ENCODE measurements around the gene TARDBP.
"Not testable (repeated sequence)": the region's sequence is repeated elsewhere in the genome, so short reads cannot be mapped to it uniquely, and the experiment has no call there.

Gene TARDBP

DNA sequence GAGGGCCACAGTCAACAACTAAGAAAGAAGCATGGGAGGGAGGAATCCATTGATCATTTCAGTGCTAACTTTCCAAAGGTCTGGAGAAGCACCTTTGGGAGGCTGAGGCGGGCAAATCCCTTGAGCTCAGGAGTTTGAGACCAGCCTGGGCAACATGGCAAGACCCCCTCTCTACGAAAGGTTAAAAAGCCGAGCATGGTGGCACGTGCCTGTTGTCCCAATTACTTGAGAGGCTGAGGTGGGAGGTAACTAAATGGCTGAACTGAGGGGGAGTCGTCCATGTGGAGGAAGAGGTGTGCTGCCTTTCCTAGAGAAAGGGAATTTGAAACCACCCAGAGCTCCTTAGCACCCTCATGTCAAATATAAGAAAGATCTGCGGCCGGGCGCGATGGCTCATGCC, 18.4 kb downstream of the TARDBP start:
- Histone ChIP-seq H4K20me1 (ENCODE audit: control insufficient read depth, insufficient read depth, low read depth, low read length) (no peaks in the 10 kb centered on the region; the same call in 1 of the 2 replicates), H3K4me3 (ENCODE audit: low read length) (no peak overlapping the region), H3K9me3 (ENCODE audit: control insufficient read depth, insufficient read depth, low read length) (no peaks in the 10 kb centered on the region), H3F3A (ENCODE audit: control insufficient read depth, insufficient read depth) (peaks cover 34% of the 10 kb centered on the region), H3K27ac (ENCODE audit: low read depth, low read length) (no peak overlapping the region), H3K79me2 (ENCODE audit: control insufficient read depth, low read length) (no peaks in the 10 kb centered on the region), H3K36me3 (ENCODE audit: control insufficient read depth, low read length) (peaks cover 26% of the 10 kb centered on the region), H3K27me3 (ENCODE audit: control insufficient read depth, low read length) (no peaks in the 10 kb centered on the region), H3K9me2 (replicated peaks; ENCODE audit: control insufficient read depth, low read length) (no peaks in the 10 kb centered on the region), H3K4me1 (ENCODE audit: control insufficient read depth, low read length) (no peaks in the 10 kb centered on the region), H3K4me2 (ENCODE audit: low read length) (no peak overlapping the region)
- no peak for TF ChIP-seq EZH2phosphoT487 (IDR thresholded peaks at IDR 0.05; ENCODE audit: borderline replicate concordance, low read length)
- TF ChIP-seq, protein P1, sequence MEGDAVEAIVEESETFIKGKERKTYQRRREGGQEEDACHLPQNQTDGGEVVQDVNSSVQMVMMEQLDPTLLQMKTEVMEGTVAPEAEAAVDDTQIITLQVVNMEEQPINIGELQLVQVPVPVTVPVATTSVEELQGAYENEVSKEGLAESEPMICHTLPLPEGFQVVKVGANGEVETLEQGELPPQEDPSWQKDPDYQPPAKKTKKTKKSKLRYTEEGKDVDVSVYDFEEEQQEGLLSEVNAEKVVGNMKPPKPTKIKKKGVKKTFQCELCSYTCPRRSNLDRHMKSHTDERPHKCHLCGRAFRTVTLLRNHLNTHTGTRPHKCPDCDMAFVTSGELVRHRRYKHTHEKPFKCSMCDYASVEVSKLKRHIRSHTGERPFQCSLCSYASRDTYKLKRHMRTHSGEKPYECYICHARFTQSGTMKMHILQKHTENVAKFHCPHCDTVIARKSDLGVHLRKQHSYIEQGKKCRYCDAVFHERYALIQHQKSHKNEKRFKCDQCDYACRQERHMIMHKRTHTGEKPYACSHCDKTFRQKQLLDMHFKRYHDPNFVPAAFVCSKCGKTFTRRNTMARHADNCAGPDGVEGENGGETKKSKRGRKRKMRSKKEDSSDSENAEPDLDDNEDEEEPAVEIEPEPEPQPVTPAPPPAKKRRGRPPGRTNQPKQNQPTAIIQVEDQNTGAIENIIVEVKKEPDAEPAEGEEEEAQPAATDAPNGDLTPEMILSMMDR (IDR thresholded peaks at IDR 0.05; ENCODE audit: low read depth, low read length, poor library complexity, severe bottlenecking) = no peak

DNA sequence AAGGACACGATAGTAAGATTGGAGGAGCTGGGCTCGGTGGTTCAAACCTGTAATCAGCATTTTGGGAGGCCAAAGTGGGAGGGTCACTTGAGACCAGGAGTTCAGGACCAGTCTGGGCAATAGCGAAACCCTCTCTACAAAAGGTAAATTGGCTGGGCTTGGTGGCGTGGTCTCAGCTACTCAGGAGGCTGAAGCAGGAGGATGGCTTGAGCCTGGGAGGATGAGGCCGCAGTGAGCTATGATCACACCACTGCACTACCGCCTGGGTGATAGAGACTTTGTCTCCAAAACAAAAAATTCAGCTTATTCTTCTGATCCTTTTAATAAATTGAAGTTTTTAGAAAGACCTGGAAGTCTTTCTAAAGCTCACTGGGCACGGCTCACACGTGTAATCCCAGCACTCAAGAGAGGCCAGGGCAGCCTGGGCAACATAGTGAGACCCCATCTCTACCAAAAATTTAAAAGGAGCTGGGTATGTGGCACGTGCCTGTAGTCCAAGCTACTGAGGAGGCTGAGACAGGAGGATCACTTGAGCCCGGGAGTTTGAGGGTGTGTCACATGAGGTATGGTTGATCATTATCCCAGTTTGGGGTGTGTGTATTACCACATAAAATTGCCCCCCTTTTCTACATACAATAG, 19.3 kb downstream of the TARDBP start:
- H3K9me2 ChIP-seq (replicated peaks; ENCODE audit: control insufficient read depth, low read length) = no peaks in the 10 kb centered on the region
- H3K4me2 ChIP-seq (ENCODE audit: low read length) = no peak overlapping the region
- no peak overlapping the region for H3K4me3 ChIP-seq (ENCODE audit: low read length)
- no peaks in the 10 kb centered on the region for H3K4me1 ChIP-seq (ENCODE audit: control insufficient read depth, low read length)
- H3F3A ChIP-seq (ENCODE audit: control insufficient read depth, insufficient read depth) = peaks cover 25% of the 10 kb centered on the region
- H3K27me3 ChIP-seq (ENCODE audit: control insufficient read depth, low read length) = no peaks in the 10 kb centered on the region
- no peak for TF ChIP-seq EZH2phosphoT487 (IDR thresholded peaks at IDR 0.05; ENCODE audit: borderline replicate concordance, low read length)
- TF ChIP-seq, protein P1 (IDR thresholded peaks at IDR 0.05; ENCODE audit: low read depth, low read length, poor library complexity, severe bottlenecking) = no peak
- H3K9me3 ChIP-seq (ENCODE audit: control insufficient read depth, insufficient read depth, low read length) = no peaks in the 10 kb centered on the region
- H3K79me2 ChIP-seq (ENCODE audit: control insufficient read depth, low read length) = no peaks in the 10 kb centered on the region
- no peaks in the 10 kb centered on the region for H4K20me1 ChIP-seq (ENCODE audit: control insufficient read depth, insufficient read depth, low read depth, low read length)
- H3K27ac ChIP-seq (ENCODE audit: low read depth, low read length) = no peak overlapping the region
- H3K36me3 ChIP-seq (ENCODE audit: control insufficient read depth, low read length) = peaks cover 17% of the 10 kb centered on the region

DNA sequence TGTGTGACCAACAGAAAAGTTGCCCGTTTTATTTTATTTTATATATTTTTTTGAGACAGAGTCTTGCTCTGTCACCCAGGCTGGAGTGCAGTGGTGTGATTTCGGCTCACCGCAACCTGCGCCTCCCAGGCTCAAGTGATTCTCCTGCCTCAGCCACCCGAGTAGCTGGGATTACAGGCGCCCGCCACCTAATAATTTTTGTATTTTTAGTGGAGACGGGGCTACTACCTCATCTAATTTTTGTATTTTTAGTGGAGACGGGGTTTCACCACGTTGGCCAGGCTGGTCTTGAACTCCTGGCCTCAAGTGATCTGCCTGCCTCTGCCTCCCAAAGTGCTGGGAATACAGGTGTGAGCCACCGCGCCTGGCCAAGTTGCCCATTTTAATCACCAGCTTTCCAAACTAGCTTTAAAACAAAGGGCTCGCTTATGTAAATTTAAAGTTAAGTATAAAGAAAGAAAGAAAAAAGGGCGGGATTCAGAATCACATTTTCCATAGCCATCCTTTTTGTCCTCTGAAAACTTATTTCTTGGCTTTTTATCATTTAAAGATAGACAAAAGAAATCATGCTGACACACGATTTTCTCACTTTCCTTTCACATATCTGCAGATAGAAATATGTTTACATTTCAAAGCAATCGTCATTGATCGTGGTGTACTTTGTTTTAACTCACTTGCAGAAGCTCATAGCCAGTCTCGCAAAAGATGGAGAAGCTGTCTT, 24.7 kb downstream of the TARDBP start:
- not testable (repeated sequence) for H3K9me3 ChIP-seq (ENCODE audit: control insufficient read depth, insufficient read depth, low read length); H3K4me3 ChIP-seq (ENCODE audit: low read length); H3K9me2 ChIP-seq (replicated peaks; ENCODE audit: control insufficient read depth, low read length); H3K36me3 ChIP-seq (ENCODE audit: control insufficient read depth, low read length); H3K79me2 ChIP-seq (ENCODE audit: control insufficient read depth, low read length); H4K20me1 ChIP-seq (ENCODE audit: control insufficient read depth, insufficient read depth, low read depth, low read length); H3K27me3 ChIP-seq (ENCODE audit: control insufficient read depth, low read length); H3K4me1 ChIP-seq (ENCODE audit: control insufficient read depth, low read length); H3K4me2 ChIP-seq (ENCODE audit: low read length); H3F3A ChIP-seq (ENCODE audit: control insufficient read depth, insufficient read depth); H3K27ac ChIP-seq (ENCODE audit: low read depth, low read length)

DNA sequence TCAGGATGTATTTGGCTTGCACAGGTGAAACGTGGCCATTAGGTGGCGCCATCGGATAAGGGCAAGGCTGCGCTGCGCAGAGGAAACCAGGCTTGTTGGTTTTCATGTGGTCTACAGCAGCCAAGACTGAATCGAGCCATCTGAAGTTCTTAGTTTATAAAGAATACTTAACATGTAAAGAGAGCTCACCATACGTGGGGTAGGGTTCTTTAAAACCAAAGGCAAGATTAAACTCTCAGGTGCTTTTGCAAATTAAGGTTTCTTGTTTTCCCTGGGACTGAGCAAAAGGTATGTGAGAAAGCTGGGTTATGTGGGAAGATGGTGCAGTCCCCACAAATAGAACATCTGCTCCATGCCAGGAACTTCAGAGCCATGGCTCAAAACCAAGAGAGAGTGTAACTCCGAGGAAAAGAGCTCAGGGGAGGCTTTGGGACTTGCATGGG, 25.3 kb downstream of the TARDBP start:
- no peak overlapping the region for H3K4me2 ChIP-seq (ENCODE audit: low read length)
- no peaks in the 10 kb centered on the region for H3K27me3 ChIP-seq (ENCODE audit: control insufficient read depth, low read length)
- H3K4me3 ChIP-seq (ENCODE audit: low read length) = no peak overlapping the region
- no peaks in the 10 kb centered on the region; the same call in 1 of the 2 replicates for H3F3A ChIP-seq (ENCODE audit: control insufficient read depth, insufficient read depth)
- H3K9me3 ChIP-seq (ENCODE audit: control insufficient read depth, insufficient read depth, low read length) = no peaks in the 10 kb centered on the region
- H3K36me3 ChIP-seq (ENCODE audit: control insufficient read depth, low read length) = no peaks in the 10 kb centered on the region
- 0 out of 2 replicates have a peak, but pooled peaks cover 3% of the 10 kb centered on the region for H3K9me2 ChIP-seq (replicated peaks; ENCODE audit: control insufficient read depth, low read length)
- no peaks in the 10 kb centered on the region for H3K4me1 ChIP-seq (ENCODE audit: control insufficient read depth, low read length)
- H3K79me2 ChIP-seq (ENCODE audit: control insufficient read depth, low read length) = no peaks in the 10 kb centered on the region
- H3K27ac ChIP-seq (ENCODE audit: low read depth, low read length) = no peak overlapping the region
- no peaks in the 10 kb centered on the region for H4K20me1 ChIP-seq (ENCODE audit: control insufficient read depth, insufficient read depth, low read depth, low read length)
- TF ChIP-seq, protein P1 (IDR thresholded peaks at IDR 0.05; ENCODE audit: low read depth, low read length, poor library complexity, severe bottlenecking) = peak; percentile 96
- no peak for TF ChIP-seq EZH2phosphoT487 (IDR thresholded peaks at IDR 0.05; ENCODE audit: borderline replicate concordance, low read length)

All from DOHH2 (cell line).